Left cardiac atrium (tissue), 4 donors: ENCODE data around the gene SVBP. TPM values are rescaled to one million over a fixed set of nuclear protein-coding genes. Genes with fewer than 3 reads are reported as not detected.

ENCODE experiments used
- ATAC-seq, 2 donors: fragments of 200-7000 bp; cut with Tn5 transposase; one replicate each; pipeline ENCODE4 v1.9.1; 2020; ENCODE audit warnings: mild to moderate bottlenecking in 2 of 2, moderate library complexity in 2 of 2
- DNase-seq: peaks from one replicate; pipeline ENCODE4 v3.0.0-alpha.2; 2020
- intact Hi-C, 2 donors: fragments of 100-400 bp; cut with DNase I; formaldehyde crosslinking; loops; one replicate each; pipeline versions ENCODE4 v1.14.1 to v1.15.1; 2022 to 2023
- total RNA-seq, 2 donors: library from RNA; stranded (reverse); fragmentation: NEBNext Ultra II Directional; extraction: Animal tissue kit (Norgen Biotek cat#: 25700); gene quantifications; one replicate each; pipeline ENCODE4 v1.2.1, GENCODE V29; 2021
- donor health status: DM: no; HTN: yes; CAD: no.
- donor health status: DM: no; HTN: yes; CAD: no; lungs with severe emphysema.
- donor health status: DM: yes; HTN: yes; CAD: no.
- donor health status: Dilated cardiomyopathy.

SVBP gene
- total RNA-seq, 2 donors from 2014 or later, result 10.6 to 14.2 TPM

DNA sequence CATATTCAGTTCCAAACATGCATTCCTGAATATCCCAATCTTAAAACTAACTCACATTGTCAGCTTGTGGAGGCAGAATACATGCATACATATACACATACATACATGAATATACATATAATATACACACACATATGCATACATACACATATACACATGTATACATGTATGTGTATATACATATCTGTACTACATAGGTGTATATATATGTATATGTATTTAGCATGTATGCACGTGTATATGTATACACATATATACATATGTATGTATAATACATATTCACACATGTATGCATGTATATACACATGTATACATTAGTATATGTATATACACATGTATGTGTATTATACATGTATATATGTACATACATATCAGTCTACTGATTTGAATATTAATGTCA is 28.0 kb upstream of the SVBP start:
- intact Hi-C loops, result no loop called here
- ATAC-seq (no peak), DNase-seq (no peak)

DNA sequence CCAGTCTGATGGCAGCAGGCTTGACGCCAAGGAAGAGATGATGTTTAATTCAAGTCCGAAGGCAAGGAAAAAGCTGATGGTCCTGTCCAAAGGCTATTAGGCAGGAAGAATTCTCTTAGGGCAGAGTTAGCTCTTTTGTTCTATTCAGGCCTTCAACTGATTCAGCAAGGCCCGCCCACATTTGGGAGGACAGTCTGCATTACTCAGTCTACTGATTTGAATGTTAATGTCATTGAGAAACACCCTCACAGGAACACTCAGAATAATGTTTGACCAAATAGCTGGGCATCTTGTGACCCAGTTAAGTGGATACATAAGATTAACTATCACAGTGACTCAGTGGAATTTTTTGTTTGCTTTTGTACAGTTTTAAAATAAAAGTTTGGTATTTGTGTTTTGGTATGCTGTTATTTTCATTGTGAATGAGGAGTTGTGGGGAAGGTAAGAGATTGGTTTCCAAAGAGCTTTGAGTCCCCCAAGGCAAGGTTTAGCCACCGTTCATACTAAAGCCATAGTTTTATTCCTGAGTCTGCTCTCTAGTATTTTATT is 27.5 kb upstream of the SVBP start:
- DNase-seq (no peak), ATAC-seq (no peak)
- intact Hi-C loops, result no loop called here

DNA sequence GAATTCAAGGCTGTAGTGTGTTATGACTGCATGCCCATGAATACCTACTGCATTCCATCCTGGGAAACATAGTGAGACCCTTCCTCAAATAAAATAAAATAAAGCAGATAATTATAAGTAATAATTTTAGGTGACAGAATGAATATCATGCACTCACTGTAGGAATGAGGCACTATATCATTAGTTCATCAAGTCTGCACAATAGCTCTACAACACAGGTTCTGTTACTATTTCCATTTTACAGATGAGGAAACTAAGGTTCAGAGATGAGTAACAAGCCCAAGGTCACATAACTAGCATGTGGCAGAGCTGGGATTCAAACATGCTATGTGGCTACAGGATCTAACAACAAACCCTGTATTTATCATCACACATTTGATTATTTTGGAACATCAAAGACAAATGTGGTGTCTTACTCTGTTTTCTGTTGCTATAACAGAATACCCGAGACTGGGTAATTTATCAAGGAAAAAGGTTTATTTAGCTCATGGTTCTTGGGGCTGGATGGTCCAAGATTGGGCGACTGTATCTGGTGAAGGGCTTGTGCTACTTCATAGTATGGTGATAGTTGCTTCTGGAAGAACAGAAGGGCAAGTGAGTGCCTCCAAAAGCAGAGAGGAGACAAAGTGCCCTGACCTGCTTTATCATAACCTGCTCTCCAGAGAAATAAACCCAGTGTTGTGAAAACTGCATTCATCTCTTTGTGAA is 24.4 kb upstream of the SVBP start:
- intact Hi-C loops, result no loop called here
- DNase-seq (no peak), ATAC-seq (no peak)

DNA sequence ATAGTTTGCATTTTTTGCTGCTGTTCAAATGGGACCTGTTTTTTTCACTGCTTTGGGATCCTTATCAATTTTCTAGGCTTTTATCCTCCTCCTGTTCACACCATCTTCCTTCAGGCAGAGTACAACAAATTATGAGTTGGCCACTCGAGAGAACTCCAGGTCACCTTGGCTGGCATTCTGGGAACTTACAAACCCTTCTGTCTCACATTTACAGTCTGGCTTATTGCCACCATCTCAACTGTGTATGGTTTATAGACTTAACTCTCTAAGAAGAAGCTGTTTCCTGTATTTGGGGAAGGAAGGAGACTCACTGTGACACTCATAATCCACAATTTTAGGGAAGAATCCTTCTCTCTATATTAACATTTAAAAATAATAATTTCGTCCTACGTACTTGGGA is 23.8 kb upstream of the SVBP start:
- intact Hi-C loops, result no loop called here
- DNase-seq, result no peak
- no peak for ATAC-seq

DNA sequence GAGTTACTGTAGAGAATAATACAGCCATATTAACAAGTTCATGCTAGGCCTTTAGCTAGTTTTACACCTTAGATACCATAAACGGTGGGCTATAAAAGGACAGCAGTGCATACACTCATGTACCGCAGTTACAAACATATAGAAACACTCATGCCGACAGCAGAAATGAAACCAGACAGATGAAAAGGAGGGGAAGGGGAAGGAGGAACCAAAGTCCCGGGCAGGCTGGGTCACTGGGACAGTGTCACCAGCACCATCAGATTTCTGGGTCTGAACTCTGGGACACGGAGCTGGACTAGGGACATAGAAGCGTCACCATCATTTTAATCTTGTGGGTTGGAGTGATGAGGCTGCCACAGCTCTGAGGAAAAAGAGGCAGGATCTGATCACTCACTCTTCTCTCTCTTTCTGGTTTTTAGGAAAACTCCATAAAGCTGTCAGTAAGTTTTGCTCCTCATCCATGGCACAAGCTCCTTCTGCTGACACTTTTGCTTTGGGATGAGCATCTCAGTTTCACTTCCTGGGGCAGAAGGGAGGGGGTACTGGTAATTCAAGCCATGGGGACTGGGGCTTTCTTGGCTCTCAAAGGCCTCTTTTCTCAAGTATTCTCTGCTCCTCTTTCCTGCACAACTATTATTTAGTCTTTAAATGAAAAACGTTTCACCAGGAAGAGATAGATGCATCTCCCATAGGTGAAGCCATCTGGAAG is 21.4 kb upstream of the SVBP start:
- intact Hi-C loops, result no loop called here
- ATAC-seq (peak; percentile 30 to 46), DNase-seq (no peak)

DNA sequence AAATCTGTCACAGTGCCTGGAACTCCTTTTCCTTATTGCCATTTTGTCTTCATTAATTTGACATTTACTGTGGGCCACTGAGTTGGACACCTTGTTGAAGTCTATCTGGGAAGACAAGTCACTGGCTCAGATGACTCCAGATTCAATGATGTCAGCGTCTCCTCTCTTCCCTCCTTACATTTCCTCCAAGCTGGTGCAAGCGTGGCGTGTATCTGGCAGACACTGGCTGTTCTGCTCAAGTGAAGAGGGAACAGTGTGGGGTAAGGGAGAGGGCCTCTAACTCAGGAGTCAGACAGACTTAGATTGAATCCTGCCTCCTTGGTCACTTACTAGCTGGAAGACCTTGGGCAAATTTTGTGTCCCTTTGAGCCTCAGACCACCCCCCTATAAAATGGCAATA is 20.5 kb upstream of the SVBP start:
- intact Hi-C loops, result no loop called here
- no peak for DNase-seq

DNA sequence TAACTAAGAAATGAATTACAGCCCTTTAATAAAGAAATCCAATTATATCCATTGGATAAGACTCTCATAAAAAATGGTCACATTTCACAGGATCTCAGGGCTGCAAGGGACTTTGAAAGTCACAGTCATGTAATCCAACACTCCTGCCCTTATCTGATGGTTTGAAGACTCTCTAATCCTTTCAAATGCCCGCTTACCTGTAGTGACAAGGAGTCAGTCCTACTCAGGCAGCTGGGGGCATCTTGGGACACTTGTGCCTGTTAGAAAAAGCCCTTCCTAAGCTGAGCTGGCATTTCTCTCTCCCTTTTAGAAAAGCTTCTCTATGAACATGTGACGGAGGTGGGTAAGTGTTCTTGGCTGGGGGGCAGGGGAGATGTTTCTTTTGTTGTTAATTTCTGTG is 18.2 kb upstream of the SVBP start:
- intact Hi-C loops, result no loop called here
- ATAC-seq (no peak), DNase-seq (no peak)

More for the DNA sequence above, 20.5 kb upstream of the SVBP start:
- ATAC-seq, result peak in 1 of 2 donors; percentile 45

DNA sequence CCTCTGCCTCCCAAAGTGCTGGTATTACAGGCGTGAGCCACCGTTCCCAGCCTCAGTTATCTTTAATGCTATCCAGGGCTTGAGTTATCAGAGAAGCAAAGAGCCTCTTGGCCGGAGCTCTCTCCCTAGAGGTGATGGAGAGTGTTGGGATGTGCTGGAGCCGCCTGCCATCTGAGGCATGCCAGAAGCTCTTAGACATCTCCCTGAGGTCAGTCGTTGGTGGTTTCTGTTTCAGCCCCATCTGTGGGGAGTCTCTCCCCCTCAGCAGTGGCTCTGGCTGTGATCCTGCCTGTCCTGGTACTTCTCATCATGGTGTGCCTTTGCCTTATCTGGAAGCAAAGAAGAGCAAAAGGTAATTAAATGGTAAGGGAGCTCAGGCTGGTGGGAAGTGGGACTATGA is 17.6 kb upstream of the SVBP start:
- no peak for DNase-seq
- no peak for ATAC-seq
- intact Hi-C loops, result no loop called here

DNA sequence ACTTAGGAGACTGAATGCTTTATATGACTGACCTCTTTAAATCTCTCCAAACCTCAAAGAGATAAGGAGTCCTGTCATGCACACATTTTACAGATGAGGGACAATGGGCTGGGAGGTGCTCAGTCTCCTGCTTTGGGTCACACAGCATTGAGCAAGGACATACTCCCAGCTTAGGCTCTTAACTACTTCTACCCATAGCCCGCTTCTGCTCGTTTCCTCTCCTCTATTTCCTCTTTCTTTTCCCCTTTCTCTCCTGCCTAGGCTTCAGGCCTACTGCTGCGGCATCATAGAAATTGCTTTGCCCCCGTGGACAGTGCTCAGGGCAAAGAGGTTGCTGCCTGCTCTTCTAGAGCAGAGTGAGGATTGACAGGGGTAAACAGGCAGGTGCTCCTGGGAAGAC is 16.8 kb upstream of the SVBP start:
- ATAC-seq (no peak), DNase-seq (no peak)
- intact Hi-C loops, result no loop called here

DNA sequence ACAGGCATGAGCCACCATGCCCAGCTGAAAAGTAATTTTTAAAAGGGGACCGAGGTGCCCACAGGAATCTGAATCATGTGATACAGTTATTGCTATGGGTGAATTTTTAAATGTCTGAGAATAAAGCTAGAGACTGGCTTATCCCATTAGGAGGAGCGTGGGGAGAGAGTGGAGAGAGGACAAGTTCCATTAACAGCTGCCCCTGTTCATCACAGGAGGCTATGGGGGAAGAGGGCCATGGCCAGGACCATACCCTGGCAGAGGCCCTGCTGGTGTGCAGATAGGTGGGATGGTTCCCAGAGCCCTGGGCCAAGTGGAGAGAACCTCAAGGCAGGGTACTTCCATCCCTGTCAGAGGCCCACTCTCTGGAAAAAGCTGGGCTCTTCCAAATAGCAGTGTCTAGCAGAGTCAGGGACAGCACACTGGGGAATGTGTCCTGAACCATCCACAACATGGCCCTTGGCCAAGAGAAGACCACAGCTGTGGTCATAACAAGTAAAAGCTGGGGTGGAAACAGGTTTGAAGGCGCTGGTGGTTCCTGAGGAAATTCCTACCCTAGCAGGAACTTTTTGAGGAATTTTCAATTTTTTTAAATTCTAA is 15.5 kb upstream of the SVBP start:
- intact Hi-C loops, result no loop called here
- no peak for DNase-seq
- ATAC-seq, result no peak

DNA sequence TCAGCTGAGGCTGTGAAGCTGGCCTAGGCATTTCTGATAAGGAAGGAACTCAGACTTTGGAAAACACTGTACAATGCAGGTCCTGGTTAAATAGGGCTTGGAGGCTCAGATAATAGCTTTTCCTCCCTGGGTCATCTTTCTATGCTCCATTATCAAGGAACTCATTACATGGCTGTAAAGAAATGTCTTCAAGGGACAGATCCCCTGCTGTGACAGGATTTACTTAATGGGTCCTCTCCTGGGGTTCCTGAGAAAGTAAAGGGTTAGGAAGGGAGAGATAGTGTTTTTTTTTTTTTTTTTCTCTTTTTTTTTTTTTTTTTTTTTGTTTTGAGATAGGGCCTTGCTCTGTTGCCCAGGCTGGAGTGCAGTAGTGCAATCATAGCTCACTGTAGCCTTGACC is 14.1 kb upstream of the SVBP start:
- no peak for DNase-seq
- ATAC-seq, result no peak
- intact Hi-C loops, result no loop called here

DNA sequence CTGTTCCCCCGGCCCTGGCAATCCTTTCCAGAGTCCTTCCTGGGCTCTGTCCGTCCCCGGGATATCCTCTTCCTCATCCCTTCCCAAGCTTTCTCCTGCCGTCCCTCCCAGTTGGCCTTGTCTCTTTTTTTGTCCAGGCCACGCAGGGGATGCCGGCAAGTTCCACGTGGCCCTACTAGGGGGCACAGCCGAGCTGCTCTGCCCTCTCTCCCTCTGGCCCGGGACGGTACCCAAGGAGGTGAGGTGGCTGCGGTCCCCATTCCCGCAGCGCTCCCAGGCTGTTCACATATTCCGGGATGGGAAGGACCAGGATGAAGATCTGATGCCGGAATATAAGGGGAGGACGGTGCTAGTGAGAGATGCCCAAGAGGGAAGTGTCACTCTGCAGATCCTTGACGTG is 13.4 kb upstream of the SVBP start:
- intact Hi-C loops, result no loop called here
- ATAC-seq, result no peak
- DNase-seq, result no peak

DNA sequence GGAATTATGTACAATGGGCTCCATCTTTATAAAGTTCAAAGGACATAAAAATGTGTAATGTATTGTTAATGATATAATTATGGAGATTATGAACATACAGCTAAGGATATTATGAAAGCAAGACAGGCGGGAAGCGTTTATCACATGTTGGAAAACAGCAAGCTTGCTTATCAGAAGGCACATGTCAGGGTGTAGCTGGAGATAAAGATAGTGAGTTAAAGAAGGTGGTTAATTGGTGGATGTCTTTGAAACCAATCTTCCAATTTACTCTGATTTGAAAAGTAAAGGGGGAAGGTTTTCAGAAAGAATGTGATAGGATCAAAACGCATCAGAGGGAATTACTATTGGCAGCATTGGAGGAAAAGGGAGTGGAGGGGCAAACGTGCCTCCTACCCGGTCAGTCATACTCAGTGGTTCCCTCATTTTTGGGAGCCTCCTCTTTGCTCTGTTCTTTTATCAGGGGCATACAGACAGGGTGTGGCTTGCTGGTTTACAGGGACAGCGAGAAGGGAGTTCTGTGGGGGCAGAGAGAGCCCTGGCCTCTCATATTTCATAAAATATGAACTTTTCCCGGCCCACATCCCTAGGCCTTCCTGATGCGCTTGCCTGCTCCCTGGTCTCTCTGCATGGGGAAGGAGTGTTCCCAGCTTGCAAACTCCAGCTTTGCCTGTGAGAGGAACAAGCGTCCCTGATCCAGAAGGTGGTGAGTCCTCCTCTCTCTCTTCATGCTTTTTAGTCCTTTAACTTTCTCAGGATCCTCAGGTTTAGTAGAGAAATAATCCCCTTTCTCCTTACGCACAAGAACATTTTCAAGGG is 8.0 kb upstream of the SVBP start:
- intact Hi-C loops, result no loop called here

DNA sequence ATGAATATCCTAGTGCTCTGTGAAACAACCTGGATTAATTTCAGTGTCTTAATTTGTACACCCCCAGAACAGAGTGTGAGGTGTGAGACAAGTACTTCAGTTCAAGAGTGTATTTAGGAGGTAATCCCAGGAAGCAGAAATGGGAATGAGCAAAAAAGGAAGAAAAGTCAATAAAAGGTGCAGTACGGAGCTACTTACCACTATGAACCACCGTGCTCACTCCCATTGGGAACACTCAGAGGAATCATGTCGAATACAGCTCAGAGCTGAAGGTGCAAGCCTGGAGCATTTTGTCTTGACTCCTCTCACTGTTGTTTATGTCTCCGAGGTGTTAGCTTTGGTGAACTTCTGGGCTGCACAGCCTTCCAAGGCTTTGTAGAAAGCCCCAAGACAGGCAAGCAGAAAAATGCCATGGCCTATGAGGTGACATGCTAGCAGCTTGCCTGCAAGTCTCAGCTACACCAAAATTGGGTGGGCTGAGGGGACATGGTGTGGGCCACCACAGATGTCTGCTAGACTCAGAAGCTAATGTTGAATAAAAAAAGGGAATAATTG is 7.4 kb upstream of the SVBP start:
- intact Hi-C loops, result no loop called here
- ATAC-seq, result no peak
- DNase-seq, result no peak

More for the DNA sequence above, 8.0 kb upstream of the SVBP start:
- no peak for DNase-seq
- no peak for ATAC-seq

DNA sequence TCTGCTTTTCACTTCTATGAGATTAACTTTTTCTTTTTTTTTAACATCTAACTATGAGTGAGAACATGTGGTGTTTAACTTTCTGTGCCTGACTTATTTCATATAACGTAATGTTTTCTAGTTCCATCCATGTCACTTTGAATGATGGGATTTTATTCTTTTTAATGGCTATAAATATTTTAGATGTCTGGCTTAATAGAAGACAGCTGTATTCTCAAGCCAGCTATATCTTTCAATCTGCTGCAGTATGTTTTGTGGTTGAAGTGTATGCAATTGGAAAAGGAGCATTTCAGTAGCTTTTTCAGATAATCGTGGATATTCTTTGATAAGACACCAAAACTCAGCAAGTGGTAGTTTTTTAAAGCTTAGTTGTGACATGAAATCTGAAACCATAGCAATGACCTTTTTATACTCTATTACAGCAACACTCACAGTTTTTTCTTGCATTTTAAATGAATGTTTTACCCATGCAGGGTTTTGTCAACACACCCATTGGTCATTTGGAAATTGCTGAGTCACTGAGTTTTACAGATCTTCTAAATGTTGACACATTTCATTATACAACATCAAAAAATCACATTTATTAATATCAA is 5.7 kb upstream of the SVBP start:
- peak in 1 of 2 donors; percentile 38 for ATAC-seq
- intact Hi-C loops, result no loop called here

DNA sequence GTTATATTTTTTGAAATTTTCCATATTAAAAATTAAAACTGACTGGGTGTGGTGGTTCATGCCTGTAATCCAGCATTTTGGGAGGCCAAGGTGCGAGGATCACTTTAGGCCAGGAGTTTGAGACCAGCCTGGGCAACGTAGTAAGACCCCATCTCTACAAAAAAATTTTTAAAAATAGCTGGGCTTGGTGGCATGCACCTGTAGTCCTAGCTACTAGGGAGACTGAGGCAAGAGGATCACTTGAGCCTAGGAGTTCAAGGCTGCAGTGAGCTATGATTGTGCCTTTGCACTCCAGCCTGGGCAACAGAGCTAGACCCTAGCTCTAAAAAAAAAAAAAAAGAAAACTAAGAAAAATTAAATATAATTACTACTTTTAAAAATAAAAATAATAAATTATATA is 4.5 kb upstream of the SVBP start:
- ATAC-seq (no peak), DNase-seq (no peak)
- intact Hi-C loops, result no loop called here

More for the DNA sequence above, 5.7 kb upstream of the SVBP start:
- DNase-seq, result no peak

DNA sequence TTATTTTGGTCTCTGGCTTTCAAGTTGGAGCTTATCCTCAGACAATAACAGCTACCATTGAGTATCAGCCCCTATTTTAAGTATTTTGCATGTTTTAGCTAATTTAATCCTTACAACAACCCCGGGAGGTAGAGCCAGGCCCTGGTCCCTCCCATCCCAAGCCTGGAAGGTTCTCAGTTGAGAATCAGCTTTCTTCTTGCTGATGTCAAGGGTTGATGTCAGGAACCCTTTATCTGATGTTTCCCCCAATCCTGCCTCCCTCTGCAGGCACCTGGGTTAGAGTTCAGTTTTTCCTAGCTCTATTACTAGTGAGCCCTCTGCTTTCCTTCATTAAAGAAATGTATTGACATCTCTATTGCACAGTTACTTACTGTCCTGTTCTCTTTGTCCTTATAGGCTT is 3.6 kb upstream of the SVBP start:
- no peak for ATAC-seq
- DNase-seq, result no peak
- intact Hi-C loops, result no loop called here

DNA sequence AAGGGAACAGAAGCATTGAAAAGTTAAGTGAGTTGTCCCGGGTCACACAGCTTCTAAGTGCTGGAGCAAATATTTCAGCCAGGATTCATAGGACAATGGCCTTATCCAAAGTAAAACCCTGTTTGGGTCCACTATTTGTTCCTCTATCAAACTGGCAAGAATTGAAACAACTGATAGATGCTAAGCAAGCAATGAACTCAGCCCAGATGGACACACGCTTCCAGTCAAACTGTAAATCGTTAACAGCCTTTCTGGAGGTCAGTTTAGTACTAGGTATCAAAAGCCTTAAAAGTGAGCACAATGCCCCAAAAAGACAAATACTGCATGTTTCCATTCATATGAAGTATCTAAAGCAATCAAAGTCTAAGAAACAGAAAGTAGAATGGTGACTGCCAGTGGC is 779 bp upstream of the SVBP start:
- intact Hi-C loops, result loop anchor here in 1 of 2 donors (5.0 kb wide), 1 partner anchor 51 kb away; the partner anchor contains the start of genes C1orf50 and P3H1
- ATAC-seq (no peak), DNase-seq (no peak)

DNA sequence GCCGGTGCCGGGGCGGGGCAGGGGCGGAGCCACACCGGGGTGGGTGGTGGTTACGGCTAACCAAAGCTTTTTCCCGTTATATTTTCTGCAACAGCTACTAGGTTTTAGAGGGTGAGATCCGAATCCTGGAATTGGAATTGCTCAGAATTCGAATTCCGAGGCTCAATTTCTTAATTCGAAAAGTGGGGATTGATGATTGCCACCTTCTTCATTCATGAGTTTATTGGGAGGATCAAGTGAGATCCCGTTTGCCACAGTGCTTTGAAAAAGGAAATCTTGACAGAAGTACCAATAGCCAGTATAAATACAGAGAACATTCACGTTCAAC is 207 bp upstream of the SVBP start:
- DNase-seq, result no peak
- ATAC-seq, result no peak
- intact Hi-C loops, result loop anchor here in 1 of 2 donors (5.0 kb wide), 1 partner anchor 50 kb away; the partner anchor contains the start of genes C1orf50 and P3H1
